HPDE6-E6E7 (cell line): ENCODE measurements around the gene ZNF429.
A peak's percentile ranks its signal among the peaks of the same experiment; 100 is the strongest.
"Not testable (repeated sequence)": the region's sequence is repeated elsewhere in the genome, so short reads cannot be mapped to it uniquely, and the experiment has no call there.

Experiments used
- DNase-seq: peaks from one replicate; pipeline ENCODE4 v3.0.0; 2011; ENCODE audit warnings: missing footprints; ENCODE audit errors: extremely low spot score

ZNF429 gene

DNA sequence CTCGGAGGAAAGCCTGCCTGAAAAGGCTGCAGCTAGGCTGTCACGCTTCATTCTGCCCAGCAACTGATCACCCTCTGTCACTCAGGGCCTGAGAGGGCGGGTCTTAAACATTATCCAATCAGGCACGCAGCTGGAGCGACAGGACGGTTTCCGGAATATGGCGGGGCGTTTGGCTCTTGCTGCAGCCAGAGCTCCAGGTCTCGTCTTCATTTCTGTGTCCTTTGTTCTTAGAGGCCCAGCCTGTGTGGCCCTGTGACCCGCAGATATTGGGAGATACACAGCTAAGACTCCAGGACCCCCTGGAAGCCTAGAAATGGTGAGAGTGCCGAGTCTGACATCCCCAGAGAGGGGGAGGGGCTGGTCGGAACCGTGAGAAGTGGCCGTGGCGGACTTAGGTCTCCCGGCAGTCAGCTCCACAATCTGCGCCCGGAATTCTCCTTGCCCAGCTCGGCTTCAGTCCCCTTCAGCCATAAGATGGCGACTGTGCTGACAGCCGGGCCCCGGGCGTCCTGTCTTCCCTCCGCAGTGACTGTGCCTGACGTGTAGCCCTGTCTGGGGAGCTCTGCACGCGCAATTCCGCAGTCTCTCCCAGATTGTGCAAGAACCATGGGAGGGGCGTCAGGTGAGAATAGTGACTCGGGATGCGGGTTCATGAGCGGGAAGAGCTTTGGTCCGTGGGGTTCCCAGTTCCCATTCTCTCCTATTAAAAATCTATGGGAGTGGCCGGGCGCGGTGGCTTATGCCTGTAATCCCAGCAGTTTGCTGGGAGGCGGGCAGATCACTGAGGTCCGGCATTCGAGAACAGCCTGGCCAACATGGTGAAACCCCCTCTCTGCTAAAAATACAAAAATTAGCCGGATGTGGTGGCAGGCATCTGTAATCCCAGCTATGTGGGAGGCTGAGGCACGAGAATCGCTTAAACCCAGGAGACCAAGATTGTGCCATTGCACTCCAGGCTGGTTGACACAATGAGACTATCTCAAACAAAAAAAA is at the start of gene ZNF429:
Gene ZNF429 (plus strand): TSS at position 144 of the 993 bp plus-strand sequence. CDS start 170 bp downstream, at position 314.
- peak; percentile 53 for DNase-seq

DNA sequence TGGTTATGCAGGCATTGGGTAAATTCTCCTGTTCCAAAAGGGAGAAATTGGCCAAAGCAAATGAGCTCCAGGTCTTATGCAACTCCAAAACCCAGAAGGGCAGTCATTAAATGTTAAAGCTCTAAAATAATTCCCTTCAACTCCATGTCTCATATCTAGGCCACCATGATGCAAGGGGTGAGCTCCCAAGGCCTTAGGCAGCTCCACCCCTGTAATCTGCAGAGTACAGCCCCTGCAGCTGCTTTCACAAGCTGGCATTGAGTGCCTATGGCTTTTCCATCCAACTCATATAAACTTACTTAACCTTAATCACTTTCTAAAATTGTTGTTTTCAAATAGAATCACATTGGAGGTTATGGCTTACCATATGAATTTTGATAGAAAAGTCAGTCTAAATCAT is 44.7 kb upstream of the ZNF429 start:
- DNase-seq: no peak

DNA sequence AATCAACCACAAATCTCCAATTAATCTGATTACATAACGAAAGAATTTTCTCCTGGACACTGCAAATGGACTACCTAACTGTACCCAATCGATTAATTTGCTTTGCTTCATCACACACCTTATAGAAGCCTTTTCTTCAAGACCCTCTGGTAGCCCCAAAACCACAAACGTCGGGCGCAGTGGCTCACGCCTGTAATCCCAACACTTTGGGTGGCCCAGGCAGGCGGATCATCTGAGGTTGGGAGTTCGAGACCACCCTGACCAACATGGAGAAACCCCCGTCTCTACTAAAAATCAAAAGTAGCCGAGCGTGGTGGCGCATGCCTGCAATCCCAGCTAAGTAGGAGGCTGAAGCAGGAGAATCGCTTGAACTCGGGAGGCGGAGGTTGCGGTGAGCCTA is 42.9 kb upstream of the ZNF429 start:
- DNase-seq: no peak

DNA sequence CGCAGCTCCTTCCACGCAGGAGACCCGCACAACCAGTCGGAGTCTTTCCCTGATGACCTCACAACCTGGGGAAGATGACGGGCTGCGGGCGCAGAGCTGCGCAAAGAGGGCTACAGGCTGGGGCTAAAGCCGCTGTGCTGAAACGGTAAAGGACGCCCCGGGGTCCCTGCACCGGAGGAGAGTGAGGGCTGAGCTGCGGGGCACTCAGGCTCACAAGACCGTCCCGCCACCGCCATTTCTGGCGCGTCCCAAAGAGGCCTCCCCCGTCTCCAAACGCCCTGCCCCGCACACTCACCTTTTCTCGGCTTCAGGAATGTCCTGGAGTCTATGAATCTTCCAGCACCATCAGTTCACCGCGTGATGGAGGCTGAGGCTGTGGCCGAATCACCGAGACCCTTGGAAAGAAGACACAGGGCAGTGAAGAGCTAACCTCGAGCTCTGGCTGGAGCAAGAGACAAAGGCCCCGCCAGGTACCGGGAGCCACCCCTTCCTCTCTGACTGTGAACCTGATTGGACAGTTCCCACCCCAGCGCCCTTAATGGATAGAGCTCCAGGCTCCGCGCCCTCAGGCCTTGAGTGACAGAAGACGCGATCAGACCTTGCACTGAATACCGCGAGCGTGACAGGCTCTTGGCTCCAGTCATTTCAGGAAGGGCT is 41.8 kb upstream of the ZNF429 start:
- no peak for DNase-seq

DNA sequence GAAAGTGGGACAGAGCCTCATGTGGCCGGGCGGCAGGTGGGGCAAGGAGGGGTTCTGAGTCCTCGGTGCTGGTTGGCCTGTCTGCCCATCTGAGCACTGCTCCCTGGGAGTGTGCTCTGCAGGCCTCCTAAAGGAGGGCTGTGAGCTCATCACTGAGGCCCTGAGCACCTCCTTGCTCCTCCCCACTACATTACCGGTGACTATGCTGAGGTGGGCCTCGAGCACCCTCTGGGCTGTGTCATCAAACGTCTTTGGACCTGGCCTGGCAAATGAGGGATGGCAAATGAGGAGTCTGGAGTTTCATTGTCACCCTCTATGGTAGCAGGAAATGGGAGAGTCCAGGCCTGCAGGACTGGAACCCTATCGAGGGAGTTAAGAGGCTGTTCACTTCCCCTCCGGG is 38.8 kb upstream of the ZNF429 start:
- DNase-seq: no peak

DNA sequence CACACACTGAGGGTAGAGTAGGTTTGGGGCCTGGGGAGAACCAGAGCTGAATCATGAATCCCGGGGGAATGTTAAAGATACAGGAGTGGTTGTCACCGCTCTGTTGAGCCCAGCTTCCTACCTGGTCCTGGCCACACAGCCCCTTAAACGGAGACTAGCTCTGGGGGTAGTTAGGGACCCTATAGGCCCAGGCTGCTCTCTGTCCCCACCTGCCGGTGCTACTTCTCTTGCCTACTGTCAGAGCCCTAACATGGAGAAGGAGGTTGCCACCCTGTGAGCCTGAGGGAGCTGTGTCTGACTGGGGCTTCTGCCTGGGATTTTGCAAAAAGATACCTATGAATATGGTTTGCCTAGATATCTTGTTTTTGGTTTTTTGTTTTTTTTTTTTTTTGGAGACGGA is 36.6 kb upstream of the ZNF429 start:
- DNase-seq: no peak

DNA sequence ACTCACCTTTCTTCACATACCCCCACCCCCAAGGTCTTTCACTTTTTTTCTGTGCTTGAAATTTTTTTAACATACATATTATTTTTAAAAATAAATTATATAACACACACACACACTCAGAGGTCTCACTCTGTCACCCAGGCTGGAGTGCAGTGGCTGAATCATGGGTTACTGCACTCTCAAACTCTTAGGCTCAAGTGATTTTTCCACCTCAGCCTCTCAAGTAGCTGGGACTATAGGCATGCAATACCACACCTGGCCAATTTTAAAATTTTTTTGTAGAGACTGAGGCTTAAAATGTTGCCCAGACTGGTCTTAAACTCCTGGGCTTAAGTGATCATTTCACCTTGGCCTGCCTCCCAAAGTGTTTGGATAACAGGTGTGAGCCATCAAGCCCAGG is 32.9 kb upstream of the ZNF429 start:
- no peak for DNase-seq

DNA sequence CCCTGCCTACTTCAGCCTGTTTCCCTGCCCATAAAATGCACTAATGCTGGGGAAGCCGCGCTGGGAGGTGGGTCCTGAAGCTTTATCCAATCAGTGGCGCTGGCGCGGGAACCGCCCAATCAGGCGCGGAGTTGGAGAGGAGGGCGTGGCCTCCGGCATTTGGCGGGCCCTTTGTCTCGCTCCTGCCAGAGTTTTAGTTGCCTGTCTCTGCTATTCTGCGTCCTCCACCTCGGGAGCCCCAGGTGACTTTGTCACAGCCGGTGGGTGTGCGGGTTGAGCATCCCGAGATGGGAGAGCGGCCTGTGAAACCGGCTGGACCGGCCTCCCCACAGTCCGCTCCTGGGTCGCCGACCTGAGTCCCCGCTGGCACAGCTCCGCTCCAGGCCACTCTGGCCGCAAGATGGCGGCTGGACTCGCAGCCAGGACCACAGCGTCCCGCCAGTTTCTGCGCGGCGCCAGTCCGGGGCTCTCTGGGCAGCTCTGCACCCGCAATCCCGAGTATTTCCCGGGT is 30.7 kb upstream of the ZNF429 start:
- DNase-seq: no peak

DNA sequence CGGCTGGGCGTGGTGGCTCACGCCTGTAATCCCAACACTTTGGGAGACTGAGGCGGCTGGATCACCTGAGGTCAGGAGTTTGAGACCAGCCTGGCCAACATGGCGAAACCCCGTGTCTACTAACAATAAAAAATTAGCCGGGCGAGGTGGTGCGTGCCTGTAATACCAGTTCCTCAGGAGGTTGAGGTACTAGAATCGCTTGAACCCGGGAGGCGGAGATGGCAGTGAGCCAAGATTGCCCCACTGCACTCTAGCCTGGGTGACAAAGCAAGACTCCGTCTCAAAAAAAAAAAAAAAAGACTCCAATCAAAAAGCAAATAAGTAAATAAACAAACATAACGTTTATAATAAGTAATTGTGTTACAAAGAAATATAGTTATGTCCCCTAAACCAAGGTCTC is 23.0 kb upstream of the ZNF429 start:
- DNase-seq: not testable (repeated sequence)

DNA sequence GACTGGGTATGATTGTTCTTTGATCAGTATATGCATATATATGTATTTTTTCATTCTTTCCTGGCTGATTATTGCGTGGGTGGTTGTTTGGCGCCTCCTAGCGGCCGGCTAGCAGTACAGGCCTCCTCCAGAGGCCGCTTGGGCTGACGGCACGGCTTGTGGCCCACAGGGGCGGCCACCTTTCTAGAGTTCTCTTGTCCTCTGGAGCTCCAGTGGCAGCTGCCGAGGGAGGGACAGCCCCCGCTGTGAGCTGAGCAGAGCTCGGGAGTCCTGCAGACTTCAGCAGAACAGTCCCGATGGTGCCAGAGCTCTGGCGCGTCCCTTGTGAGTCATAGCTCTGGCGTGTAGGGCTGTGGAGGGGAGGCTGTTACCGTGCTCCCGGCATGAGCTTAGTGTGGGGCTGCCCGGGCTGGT is 22.5 kb upstream of the ZNF429 start:
- DNase-seq: no peak

DNA sequence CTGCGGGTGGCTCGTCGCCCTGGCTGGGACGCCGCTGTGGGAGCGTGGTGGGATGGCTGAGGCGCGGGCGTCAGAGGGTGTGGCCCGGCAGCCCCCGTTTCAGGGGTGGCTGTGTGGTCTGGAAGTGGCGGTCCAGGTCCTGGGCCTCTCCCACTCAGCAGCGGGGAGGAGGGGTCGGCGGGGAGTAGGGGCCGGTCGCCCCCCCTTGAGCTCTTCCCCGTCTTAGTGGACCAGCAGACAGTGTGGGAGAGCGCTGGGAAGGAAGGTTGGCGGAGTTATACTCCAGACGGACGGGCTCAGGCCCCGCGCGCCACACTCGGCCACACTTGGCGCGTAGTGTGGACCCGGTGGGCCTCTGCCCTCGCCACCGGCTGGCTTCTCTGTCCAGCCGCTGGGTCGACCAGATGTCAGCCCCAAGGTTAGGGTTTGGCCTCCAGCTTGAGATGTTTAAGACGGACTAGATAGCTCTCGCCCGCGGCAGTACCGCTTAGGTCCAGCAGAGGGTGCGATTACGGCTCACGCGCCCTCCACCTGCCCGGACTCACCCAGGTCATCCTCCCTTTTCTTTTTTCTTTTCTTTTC is 21.7 kb upstream of the ZNF429 start:
- DNase-seq: no peak

DNA sequence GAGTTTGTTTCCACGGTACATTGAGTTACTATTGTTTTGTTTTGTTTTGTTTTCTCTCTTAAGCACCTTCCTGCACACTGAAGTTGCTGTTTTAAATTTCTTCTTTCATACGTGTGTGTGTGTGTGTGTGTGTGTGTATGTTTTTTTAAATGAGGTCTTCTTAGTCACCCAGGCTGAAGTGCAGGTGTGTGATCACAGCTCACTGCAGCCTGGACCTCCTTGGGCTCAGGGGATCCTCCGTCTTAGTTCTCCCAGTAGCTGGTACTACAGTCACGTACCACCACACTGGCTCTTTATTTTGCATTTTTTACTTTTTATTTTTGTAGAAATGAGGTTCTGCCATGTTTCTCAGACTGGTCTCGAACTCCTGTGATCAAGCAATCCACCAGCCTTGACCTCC is 20.8 kb upstream of the ZNF429 start:
- no peak for DNase-seq

DNA sequence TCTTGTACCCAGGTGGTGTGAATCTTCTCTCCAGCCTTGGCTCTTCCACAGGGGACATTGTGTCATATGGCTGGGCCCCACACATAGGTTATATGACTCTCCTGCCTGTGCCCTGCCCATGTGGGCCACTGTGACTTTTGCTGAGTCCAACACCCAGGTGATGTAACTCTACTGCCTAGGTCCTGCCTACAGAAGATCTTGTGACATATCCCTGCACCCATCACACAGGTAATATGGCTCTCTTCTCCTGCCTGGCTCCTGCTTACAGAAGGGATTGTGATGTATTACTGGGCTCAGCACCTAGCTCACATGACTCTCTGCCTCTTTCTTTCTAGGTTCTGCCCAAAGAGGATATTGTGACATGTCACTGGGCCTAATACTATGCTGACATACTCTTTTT is 19.5 kb upstream of the ZNF429 start:
- DNase-seq: no peak

DNA sequence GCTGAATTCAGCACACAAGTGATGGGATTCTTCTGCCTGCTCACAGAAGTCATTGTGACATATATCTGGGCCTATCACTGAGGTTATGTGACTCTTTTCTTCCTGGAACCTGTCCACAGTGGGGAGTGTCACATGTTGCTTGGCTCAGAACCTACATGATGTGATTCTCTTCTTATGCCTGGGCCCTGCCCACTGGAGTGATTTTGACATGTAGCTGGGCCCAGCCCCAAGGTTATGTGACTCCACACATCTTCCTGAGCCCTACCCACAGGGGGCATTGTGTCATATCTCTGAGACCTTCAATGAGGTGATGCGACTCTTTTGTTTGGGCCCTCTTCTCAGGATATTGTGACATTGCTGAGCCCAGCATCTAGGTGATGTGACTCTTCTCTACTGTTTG is 17.4 kb upstream of the ZNF429 start:
- DNase-seq: no peak

DNA sequence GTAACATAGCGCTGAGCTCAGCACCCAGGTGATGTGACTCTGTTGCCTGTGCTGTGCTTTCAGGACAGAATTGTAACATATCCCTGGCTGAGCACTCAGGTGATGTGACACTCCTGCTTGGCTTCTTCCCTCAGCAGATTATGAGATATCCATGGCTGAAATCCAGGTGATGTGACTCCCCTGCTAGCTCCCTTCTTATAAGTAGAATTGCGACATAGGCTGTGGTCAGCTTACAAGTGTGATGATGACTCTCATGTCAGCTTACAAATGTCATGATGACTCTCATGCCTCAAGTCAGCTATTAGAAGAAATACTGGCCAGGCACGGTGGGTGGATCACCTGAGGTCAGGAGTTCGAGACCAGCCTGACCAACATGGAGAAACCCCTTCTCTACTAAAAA is 14.3 kb upstream of the ZNF429 start:
- no peak for DNase-seq

DNA sequence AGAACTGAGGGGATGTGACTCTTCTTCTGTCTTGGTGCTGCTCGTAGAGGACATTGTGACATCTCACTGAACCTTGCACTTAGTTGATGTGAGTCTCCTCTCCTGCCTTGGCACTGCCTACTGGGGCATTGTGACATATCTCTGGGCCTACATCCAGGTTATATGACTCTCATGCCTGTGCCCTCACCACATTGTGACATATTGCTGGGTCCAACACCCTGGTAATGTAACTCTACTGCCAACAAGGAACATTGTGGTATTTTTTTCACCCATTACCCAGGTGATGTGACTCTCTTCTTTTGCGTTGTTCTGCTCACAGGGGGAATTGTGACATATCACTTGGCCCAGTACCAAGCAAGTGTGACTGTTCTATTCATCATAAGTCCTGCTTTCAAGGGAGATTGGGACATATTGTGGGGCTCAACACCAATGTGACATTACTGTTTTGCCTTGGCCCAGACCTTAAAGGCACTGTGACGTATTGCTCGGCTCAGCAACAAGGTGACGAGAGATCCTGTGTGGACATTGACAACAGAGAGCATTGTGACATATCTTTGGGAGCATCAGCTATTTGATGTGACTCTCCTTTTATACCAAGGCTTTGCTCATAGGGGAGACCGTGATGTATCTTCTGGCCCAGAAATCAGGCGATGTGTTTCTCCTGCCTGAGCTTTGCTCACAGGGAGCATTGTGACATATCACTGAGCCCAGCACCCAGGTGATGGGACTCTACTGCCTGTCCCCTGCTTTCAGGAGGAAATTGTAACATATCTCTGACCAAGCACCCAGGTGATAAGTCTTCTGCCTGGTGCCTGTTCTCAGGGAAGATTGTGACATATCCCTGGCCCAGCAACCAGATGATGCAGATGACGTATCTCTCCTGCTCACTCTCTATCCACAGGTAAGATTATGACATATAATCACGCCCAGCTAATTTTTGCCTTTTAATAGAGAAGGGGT is 12.2 kb upstream of the ZNF429 start:
- no peak for DNase-seq

DNA sequence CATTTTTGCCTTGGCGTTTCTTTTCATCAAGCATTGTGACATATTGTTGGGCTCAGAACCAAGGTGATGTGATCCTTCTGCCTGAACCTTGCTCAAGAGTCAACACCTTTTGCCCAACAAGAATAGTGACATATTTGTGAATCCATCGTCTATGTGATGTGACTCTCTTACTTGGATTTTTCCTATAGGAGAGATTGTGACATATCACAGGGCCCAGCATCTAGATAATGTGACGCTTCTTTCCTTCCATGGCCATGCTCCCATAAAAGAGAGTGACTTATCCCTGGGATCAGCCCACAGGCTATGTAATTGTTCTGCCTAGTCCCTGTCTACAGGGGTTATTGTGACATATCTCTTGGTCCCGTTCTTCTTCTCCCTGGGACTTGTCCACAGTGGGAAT is 8.5 kb upstream of the ZNF429 start:
- no peak for DNase-seq

DNA sequence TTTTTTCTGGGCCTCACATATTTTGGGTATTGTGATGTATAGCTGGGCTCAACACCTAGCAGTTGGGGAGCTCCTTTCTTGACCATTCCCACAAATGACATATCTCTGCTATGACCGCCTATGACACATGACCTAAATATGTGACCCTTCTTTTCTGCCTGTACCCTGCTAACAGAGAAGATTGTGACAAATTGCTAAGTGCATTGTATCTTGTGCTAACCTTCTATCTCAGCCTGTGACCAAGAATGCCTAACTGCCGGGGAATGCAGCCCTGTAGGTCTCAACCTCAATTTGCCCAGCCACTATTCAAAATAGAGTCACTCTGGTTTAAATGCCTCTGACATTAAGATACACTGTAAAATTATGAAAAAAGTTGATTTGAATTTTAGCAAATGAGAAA is 6.8 kb upstream of the ZNF429 start:
- no peak for DNase-seq

DNA sequence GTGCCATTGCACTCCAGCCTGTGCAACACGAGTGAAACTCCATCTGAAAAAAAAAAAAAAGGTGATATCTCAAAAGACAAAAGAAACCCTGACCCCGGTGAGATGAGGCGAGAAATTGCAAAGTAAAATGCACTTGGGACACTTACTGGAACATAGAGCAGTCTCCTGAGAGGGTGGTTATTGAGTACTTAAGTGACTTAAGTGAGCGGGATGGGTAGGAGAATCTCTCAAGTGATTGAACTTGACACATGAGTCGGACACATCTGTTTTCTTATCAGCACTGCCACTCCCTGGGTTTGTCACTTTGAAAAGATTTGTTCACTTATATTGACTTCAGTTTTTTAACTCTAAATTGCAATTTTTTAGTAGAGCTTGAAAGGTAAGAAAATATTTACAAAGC is 2.8 kb downstream of the ZNF429 start:
- DNase-seq: no peak

DNA sequence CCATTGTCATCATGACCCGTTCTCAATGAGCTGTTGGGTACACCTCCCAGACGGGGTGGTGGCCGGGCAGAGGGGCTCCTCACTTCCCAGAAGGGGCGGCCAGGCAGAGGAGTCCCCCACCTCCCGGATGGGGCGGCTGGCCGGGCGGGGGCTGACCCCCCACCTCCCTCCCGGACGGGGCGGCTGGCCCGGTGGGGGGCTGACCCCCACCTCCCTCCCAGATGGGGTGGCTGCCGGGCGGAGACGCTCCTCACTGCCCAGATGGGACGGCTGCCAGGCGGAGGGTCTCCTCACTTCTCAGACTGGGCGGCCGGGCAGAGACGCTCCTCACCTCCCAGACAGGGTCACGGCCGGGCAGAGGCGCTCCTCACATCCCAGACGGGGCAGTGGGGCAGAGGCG is 5.7 kb downstream of the ZNF429 start:
- DNase-seq: not testable (repeated sequence)

DNA sequence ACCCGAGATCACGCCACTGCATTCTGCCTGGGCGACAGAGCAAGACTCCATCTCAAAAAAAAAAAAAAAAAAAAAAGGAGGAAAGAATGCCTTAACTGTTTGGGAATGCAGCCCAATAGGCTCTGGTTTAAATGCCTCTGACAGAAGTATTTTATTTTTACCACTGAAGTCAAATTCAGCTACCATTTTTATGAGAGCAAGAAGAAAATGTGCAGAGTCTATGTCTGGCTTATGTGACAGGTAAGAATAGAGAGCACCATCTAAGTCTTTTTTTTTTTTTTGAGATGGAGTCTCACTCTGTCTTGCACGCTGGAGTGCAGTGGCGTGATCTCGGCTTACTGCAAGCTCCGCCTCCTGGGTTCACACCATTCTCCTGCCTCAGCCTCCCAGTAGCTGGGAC is 7.2 kb downstream of the ZNF429 start:
- DNase-seq: not testable (repeated sequence)
